HepG2 (cell line): ENCODE results near the gene UCKL1. TPM values are rescaled to one million over a fixed set of nuclear protein-coding genes. Genes with fewer than 3 reads are reported as not detected.
A peak's percentile ranks its signal among the peaks of the same experiment; 100 is the strongest.

ENCODE experiments used
- FUBP1 ChIP-seq: sonication (generic); formaldehyde crosslinking; IDR thresholded peaks from 2 replicates; pipeline ENCODE4 v1.5.1; 2020; ENCODE audit warnings: missing genetic modification reagents, mild to moderate bottlenecking, borderline replicate concordance
- KDM3A ChIP-seq: IDR thresholded peaks from 2 replicates; pipeline ENCODE4 v1.6.1; 2018; ENCODE audit warnings: low read depth, missing compliant biosample characterization
- KDM5A ChIP-seq: fragments of 200-600 bp; sonication (generic); IDR thresholded peaks from 2 replicates; pipeline ENCODE4 v1.7.0; 2018; ENCODE audit warnings: antibody characterized with exemption, mild to moderate bottlenecking, low read length, borderline replicate concordance
- MLXIP ChIP-seq: sonication (generic); formaldehyde crosslinking; IDR thresholded peaks from 2 replicates; pipeline ENCODE4 v1.9.0; 2021; ENCODE audit warnings: missing genetic modification reagents, borderline replicate concordance
- NFE2 ChIP-seq: sonication (generic); formaldehyde crosslinking; IDR thresholded peaks from 2 replicates; pipeline ENCODE4 v1.4.0; 2020; ENCODE audit warnings: missing genetic modification reagents
- PBX3 ChIP-seq: sonication (generic); formaldehyde crosslinking; IDR thresholded peaks from 2 replicates; pipeline ENCODE4 v1.8.1; 2023; ENCODE audit warnings: missing genetic modification reagents, inconsistent platforms, borderline replicate concordance
- SALL1 ChIP-seq: sonication (generic); formaldehyde crosslinking; IDR thresholded peaks from 2 replicates; pipeline ENCODE4 v1.8.0; 2022; ENCODE audit warnings: mild to moderate bottlenecking, missing genetic modification reagents
- TAF15 ChIP-seq: fragments of 200-400 bp; formaldehyde crosslinking; IDR thresholded peaks from one replicate; pipeline ENCODE4 v1.6.1; 2018; ENCODE audit warnings: mild to moderate bottlenecking, low read depth, low read length; ENCODE audit not compliant: poor library complexity, severe bottlenecking
- ZC3H4 ChIP-seq: sonication (generic); formaldehyde crosslinking; IDR thresholded peaks from 2 replicates; pipeline ENCODE4 v1.4.0; 2020; ENCODE audit warnings: missing genetic modification reagents, borderline replicate concordance
- ZNF446 ChIP-seq: sonication (generic); formaldehyde crosslinking; IDR thresholded peaks from 2 replicates; pipeline ENCODE4 v1.5.0; 2020; ENCODE audit warnings: mild to moderate bottlenecking, missing genetic modification reagents
- ZNF572 ChIP-seq: sonication (generic); formaldehyde crosslinking; IDR thresholded peaks from 2 replicates; pipeline ENCODE4 v1.5.1; 2020; ENCODE audit warnings: mild to moderate bottlenecking, missing genetic modification reagents
- ZNF674 ChIP-seq: sonication (generic); formaldehyde crosslinking; IDR thresholded peaks from 2 replicates; pipeline ENCODE4 v1.5.0; 2020; ENCODE audit warnings: low read depth, mild to moderate bottlenecking, missing genetic modification reagents
- polyA plus RNA-seq, 8 experiments: library from polyadenylated mRNA; depleted of rRNA in 3 of 8; stranded (reverse) in 7 of 8; unstranded in 1 of 8; fragments of >200 nt; fragmentation: Illumina TruSeq in 4 of 8; extraction: Trizol in 4 of 8; gene quantifications; 2 replicates each; pipeline versions ENCODE4 v1.2.1 to v1.2.3, GENCODE V29; 2011 to 2016; ENCODE audit warnings: low read depth in 4 of 8, missing spikeins in 1 of 8, mixed read lengths in 1 of 8; ENCODE audit not compliant: insufficient read depth in 1 of 8
- total RNA-seq, 5 experiments: library from RNA; depleted of rRNA; stranded (reverse); fragments of >200 nt; fragmentation: Illumina TruSeq; extraction: Trizol; gene quantifications; 2 replicates each; pipeline ENCODE4 v1.2.3, GENCODE V29; 2016; ENCODE audit warnings: low read depth in 1 of 5
- TF ChIP-seq, protein P1 (sequence below): sonication (generic); formaldehyde crosslinking; IDR thresholded peaks from 2 replicates; pipeline ENCODE4 v1.4.0; 2020; ENCODE audit warnings: missing genetic modification reagents
- TF ChIP-seq, protein P2 (sequence below): sonication (generic); formaldehyde crosslinking; IDR thresholded peaks from 2 replicates; pipeline ENCODE4 v1.4.0; 2020; ENCODE audit warnings: missing genetic modification reagents

UCKL1 gene
- total and polyA plus RNA-seq, 2 of the 13 experiments (the other 11 are each of a cell fraction or from before 2014, with no cell fraction given), result 50.2 to 126 TPM

DNA sequence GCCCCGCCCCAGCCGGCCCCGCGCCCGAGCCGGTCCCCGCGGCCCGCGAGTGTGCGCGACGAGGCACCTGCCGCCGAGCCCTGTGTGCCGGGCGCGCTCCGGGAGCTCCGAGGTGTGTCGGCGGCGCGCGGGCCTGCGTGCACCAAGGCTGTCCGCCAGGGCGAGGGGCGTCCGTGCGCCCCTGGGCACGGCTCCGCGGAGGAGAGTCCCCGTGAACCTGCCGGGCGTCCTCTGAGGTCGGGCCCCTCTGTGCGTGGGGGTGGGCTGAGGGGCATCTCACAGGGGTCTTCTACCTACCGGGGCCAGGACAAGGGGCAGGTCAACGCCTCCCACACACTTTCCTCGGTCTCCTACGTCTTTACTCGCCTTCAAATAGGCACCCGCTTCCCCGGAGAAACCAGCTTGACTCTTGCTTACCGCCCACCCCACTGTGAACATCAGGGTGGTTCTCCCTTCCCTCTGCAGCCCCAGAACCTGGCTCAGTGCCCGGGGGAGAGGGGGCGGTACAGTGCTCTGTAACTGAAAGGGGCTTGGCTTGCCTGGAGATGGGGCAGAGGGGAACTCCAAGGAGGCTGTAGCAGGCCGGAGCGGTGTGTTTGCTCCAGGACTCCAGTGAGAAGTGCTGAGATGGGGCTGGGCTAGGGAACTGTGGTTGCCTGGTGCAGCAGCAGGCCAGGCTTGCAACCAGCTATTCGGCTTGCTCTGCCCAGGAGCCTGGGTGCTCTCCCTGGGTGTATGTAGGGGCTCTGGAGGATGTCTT is 23.5 kb upstream of the UCKL1 start, which contains the start of gene SAMD10 (continued):
- TF ChIP-seq ZNF572, result no peak
- TF ChIP-seq, protein P1, sequence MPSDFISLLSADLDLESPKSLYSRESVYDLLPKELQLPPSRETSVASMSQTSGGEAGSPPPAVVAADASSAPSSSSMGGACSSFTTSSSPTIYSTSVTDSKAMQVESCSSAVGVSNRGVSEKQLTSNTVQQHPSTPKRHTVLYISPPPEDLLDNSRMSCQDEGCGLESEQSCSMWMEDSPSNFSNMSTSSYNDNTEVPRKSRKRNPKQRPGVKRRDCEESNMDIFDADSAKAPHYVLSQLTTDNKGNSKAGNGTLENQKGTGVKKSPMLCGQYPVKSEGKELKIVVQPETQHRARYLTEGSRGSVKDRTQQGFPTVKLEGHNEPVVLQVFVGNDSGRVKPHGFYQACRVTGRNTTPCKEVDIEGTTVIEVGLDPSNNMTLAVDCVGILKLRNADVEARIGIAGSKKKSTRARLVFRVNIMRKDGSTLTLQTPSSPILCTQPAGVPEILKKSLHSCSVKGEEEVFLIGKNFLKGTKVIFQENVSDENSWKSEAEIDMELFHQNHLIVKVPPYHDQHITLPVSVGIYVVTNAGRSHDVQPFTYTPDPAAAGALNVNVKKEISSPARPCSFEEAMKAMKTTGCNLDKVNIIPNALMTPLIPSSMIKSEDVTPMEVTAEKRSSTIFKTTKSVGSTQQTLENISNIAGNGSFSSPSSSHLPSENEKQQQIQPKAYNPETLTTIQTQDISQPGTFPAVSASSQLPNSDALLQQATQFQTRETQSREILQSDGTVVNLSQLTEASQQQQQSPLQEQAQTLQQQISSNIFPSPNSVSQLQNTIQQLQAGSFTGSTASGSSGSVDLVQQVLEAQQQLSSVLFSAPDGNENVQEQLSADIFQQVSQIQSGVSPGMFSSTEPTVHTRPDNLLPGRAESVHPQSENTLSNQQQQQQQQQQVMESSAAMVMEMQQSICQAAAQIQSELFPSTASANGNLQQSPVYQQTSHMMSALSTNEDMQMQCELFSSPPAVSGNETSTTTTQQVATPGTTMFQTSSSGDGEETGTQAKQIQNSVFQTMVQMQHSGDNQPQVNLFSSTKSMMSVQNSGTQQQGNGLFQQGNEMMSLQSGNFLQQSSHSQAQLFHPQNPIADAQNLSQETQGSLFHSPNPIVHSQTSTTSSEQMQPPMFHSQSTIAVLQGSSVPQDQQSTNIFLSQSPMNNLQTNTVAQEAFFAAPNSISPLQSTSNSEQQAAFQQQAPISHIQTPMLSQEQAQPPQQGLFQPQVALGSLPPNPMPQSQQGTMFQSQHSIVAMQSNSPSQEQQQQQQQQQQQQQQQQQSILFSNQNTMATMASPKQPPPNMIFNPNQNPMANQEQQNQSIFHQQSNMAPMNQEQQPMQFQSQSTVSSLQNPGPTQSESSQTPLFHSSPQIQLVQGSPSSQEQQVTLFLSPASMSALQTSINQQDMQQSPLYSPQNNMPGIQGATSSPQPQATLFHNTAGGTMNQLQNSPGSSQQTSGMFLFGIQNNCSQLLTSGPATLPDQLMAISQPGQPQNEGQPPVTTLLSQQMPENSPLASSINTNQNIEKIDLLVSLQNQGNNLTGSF (CRISPR knock-in tag), result no peak
- TF ChIP-seq ZC3H4 (CRISPR knock-in tag), result no peak
- TF ChIP-seq KDM3A, result no peak; the same call in 1 of the 2 replicates
- TF ChIP-seq MLXIP (CRISPR knock-in tag), result no peak
- no peak for TF ChIP-seq ZNF674 (CRISPR knock-in tag)
- no peak for TF ChIP-seq ZNF446
- TF ChIP-seq PBX3, result no peak
- TF ChIP-seq KDM5A, result no peak
- TF ChIP-seq SALL1 (CRISPR knock-in tag), result no peak
- 0 out of 2 replicates have a peak, but pooled peaks have one; percentile 9 for TF ChIP-seq FUBP1 (CRISPR knock-in tag)
- peak; percentile 62 for TF ChIP-seq TAF15
- TF ChIP-seq NFE2, result no peak
- TF ChIP-seq, protein P2, sequence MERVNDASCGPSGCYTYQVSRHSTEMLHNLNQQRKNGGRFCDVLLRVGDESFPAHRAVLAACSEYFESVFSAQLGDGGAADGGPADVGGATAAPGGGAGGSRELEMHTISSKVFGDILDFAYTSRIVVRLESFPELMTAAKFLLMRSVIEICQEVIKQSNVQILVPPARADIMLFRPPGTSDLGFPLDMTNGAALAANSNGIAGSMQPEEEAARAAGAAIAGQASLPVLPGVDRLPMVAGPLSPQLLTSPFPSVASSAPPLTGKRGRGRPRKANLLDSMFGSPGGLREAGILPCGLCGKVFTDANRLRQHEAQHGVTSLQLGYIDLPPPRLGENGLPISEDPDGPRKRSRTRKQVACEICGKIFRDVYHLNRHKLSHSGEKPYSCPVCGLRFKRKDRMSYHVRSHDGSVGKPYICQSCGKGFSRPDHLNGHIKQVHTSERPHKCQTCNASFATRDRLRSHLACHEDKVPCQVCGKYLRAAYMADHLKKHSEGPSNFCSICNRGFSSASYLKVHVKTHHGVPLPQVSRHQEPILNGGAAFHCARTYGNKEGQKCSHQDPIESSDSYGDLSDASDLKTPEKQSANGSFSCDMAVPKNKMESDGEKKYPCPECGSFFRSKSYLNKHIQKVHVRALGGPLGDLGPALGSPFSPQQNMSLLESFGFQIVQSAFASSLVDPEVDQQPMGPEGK (CRISPR knock-in tag), result peak; percentile 87
